Cardiac fibroblast (primary cell): ENCODE data around the gene HMGB2.

Experiments used
- DNase-seq, 2 donors: peaks; one replicate each; pipeline versions ENCODE4 v3.0.0 to v3.0.0-alpha.2; 2010; ENCODE audit warnings: low read depth in 2 of 2
- H3K4me3 ChIP-seq, 2 donors: replicated peaks in 1 of 2; 1 replicate in 1 of 2; 2 replicates in 1 of 2; pipeline ENCODE4 v1.5.1; 2011; ENCODE audit warnings: low read depth in 2 of 2, low read length in 2 of 2, mild to moderate bottlenecking in 2 of 2, moderate library complexity in 1 of 2
- TF ChIP-seq, protein P1 (sequence below): IDR thresholded peaks from one replicate; pipeline ENCODE4 v1.5.1; 2011; ENCODE audit warnings: low read depth, mild to moderate bottlenecking, low read length, inconsistent platforms

The HMGB2 gene

DNA sequence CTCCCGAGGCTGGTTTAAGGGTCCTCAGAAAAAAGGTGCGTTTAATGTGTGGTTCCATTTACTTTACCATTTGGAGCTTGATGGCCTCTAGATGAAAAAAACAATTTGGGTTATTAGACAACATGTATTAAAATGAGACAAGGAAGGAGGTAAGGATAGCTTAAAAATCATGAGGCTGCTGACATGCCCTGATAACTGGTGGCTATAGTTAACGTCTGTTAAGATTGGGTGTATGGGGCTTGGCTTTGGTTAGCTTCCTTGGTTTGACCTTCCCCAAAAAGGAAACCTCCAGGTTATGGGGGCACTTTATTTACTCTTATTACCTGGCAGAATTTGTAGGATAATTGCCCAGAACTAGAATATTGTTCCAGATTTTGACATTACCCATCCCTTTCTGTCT, 51.5 kb downstream of the HMGB2 start:
- no peak for DNase-seq
- TF ChIP-seq, protein P1, sequence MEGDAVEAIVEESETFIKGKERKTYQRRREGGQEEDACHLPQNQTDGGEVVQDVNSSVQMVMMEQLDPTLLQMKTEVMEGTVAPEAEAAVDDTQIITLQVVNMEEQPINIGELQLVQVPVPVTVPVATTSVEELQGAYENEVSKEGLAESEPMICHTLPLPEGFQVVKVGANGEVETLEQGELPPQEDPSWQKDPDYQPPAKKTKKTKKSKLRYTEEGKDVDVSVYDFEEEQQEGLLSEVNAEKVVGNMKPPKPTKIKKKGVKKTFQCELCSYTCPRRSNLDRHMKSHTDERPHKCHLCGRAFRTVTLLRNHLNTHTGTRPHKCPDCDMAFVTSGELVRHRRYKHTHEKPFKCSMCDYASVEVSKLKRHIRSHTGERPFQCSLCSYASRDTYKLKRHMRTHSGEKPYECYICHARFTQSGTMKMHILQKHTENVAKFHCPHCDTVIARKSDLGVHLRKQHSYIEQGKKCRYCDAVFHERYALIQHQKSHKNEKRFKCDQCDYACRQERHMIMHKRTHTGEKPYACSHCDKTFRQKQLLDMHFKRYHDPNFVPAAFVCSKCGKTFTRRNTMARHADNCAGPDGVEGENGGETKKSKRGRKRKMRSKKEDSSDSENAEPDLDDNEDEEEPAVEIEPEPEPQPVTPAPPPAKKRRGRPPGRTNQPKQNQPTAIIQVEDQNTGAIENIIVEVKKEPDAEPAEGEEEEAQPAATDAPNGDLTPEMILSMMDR: no peak
- H3K4me3 ChIP-seq: no peak overlapping the region

DNA sequence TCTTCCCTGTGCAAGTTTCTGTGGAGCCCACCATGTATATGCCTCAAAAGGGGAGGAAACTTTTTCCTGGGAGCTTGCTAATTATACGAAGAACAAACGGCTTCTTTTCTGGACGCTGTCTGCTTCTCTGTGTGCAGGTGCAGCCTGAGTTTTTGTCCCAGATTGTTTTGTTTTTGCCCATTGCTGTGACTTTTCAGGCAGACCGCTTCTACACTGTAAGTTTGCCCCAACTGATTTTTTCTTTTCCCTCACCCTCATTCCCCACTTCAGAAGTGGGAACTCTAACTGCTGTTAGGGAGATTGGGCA, 51.9 kb downstream of the HMGB2 start:
- TF ChIP-seq, protein P1: no peak
- no peak overlapping the region for H3K4me3 ChIP-seq
- no peak for DNase-seq

DNA sequence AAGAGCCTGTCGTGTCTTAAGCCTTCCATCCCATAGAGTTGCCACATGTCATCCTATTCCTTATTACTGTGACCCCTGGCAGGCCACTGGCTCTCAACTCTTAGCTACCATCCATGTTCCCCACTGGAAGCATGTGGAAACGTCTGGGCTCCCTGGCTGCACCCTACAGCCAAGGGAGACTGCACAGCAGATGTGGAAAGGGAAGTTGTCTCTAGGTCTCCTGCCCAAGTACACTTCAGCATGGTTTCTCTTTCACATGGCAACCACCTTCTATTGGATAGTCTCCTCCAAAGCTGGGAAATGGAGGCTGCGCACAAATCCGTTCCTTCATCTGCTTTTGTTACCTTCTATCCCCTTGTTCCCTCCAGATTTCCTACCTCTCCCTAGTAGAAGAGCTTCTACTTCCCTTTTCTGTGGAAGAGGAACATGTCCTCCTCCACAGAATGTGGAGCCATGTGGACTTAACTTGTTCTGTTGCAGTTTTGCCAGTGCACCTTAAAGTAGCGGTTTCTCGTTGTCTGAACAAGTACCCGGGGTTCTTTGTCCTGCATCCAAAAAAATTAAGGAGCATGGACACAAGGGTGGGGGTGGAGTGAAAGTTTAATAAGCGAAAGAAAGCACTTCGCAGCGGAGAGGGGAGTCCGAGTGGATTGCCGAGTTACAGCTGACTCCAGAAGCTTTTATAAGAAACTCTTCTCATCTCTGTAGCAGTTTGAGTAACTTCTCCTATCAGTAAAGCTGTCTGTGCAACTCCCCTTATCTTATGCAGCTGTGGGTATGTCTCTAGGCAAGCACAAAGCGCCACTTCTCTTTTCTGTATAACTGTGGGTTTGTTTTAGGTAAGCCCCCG, 52.5 kb downstream of the HMGB2 start:
- DNase-seq: no peak
- H3K4me3 ChIP-seq: no peak overlapping the region
- TF ChIP-seq, protein P1: no peak
